Heart left ventricle (tissue), 16 donors: ENCODE data around the gene KCNQ1. TPM values are rescaled to one million over a fixed set of nuclear protein-coding genes. Genes with fewer than 3 reads are reported as not detected.

Experiments used
- ATAC-seq, 4 donors: fragments of 200-7000 bp; cut with Tn5 transposase; one replicate each; pipeline ENCODE4 v1.9.1; 2020 to 2022; ENCODE audit warnings: moderate library complexity in 4 of 4, mild to moderate bottlenecking in 3 of 4, moderate number of reproducible peaks in 1 of 4
- DNase-seq, 5 donors: peaks; one replicate each; pipeline ENCODE4 v3.0.0-alpha.2; 2020
- H3K27ac ChIP-seq, 12 donors: fragments of 200-600 bp; sonication (generic) in 4 of 12; one replicate each; pipeline versions ENCODE4 v1.5.0 to v1.8.0; 2016 to 2022; ENCODE audit warnings: mild to moderate bottlenecking in 2 of 12
- H3K27me3 ChIP-seq, 9 donors: fragments of 200-600 bp; sonication (generic) in 2 of 9; one replicate each; pipeline versions ENCODE4 v1.5.1 to v1.8.0; 2016 to 2022; ENCODE audit warnings: mild to moderate bottlenecking in 3 of 9
- H3K36me3 ChIP-seq, 9 donors: fragments of 200-600 bp; sonication (generic) in 2 of 9; one replicate each; pipeline versions ENCODE4 v1.5.0 to v1.8.0; 2018 to 2022; ENCODE audit warnings: mild to moderate bottlenecking in 2 of 9
- H3K4me1 ChIP-seq, 12 donors: fragments of 200-600 bp; sonication (generic) in 4 of 12; one replicate each; pipeline versions ENCODE4 v1.5.0 to v1.8.0; 2016 to 2022; ENCODE audit warnings: mild to moderate bottlenecking in 3 of 12
- H3K4me3 ChIP-seq, 12 donors: fragments of 200-600 bp; sonication (generic) in 4 of 12; one replicate each; pipeline versions ENCODE4 v1.5.0 to v1.8.0; 2017 to 2022; ENCODE audit warnings: mild to moderate bottlenecking in 9 of 12, moderate library complexity in 4 of 12
- H3K9me3 ChIP-seq, 12 donors: fragments of 200-600 bp; sonication (generic) in 4 of 12; one replicate each; pipeline versions ENCODE4 v1.5.0 to v1.8.0; 2016 to 2022; ENCODE audit warnings: mild to moderate bottlenecking in 1 of 12
- POLR2A ChIP-seq, 2 donors: fragments of 450-650 bp; IDR thresholded peaks; one replicate each; pipeline ENCODE4 v1.6.1; 2017; ENCODE audit warnings: antibody characterized with exemption in 2 of 2, mild to moderate bottlenecking in 2 of 2, moderate library complexity in 2 of 2
- WGBS, 4 donors: extraction: QIAGEN DNeasy Blood & Tissue Kit in 2 of 4; methylation state at CpG; one replicate each; pipeline versions ENCODE4 v1.1.5 to v1.1.7; 2013 to 2018; 5-methylcytosine and 5-hydroxymethylcytosine counted together
- intact Hi-C, 10 donors: fragments of 100-400 bp; cut with DNase I; formaldehyde crosslinking; loops; one replicate each; pipeline versions ENCODE4 v1.11.1 to v1.14.2; 2022
- polyA plus RNA-seq, 2 donors: library from polyadenylated mRNA; stranded (reverse); fragments of 200-250 nt; gene quantifications; one replicate each; pipeline ENCODE4 v1.2.3, GENCODE V29; 2013
- total RNA-seq, 9 donors: library from RNA; depleted of rRNA in 2 of 9; stranded (reverse); fragments of >200 nt in 2 of 9; fragmentation: NEBNext Ultra II Directional in 3 of 9; extraction: Animal tissue kit (Norgen Biotek cat#: 25700) in 3 of 9; gene quantifications; one replicate each; pipeline versions ENCODE4 v1.1.0 to v1.2.4, GENCODE V29; 2016 to 2023
- TF ChIP-seq, protein P1 (sequence below), 12 donors: fragments of 200-600 bp; sonication (generic) in 4 of 12; IDR thresholded peaks; one replicate each; pipeline versions ENCODE4 v1.5.0 to v1.8.0; 2018 to 2022; ENCODE audit warnings: antibody characterized with exemption in 12 of 12, mild to moderate bottlenecking in 5 of 12
- donor health status: ischemic (EF 13 %, LVEDD 7.1; RV severe dilation, severe dysfunction).
- donor health status: healthy with polysubstance abuse.
- donor health status: DM: no; HTN: yes; CAD: no.
- donor health status: DM: no; HTN: no; CAD: no.
- donor health status: ischemic (EF 25% LVEDD 6.9; RV normal size, moderate dysfunction).
- donor health status: ischemic (EF 25% LVEDD 5.7; RV mildly dilated, moderate dysfunction).
- donor health status: healthy.
- donor health status: DM: yes; HTN: yes; CAD: no.
- donor health status: ischemic (EF 35%, LVEDD 5.7; RV mildly dilated, moderate dysfunction).
- donor health status: nonischemic (EF 11% LVEDD 7.7; RV severe dilation, severe dysfunction).
- donor health status: DM: yes; HTN: yes; CAD: no.
- donor health status: PGD.
- donor health status: ischemic (EF 29% LVEDD 5.4; RV normal size, mild dysfunction).
- donor health status: nonischemic (EF 23%, LVEDD 6.1; RV moderate dilation, normal function).

Gene KCNQ1
- total and polyA plus RNA-seq, 11 donors = 18.6 to 42.4 (median 31.4) TPM

DNA sequence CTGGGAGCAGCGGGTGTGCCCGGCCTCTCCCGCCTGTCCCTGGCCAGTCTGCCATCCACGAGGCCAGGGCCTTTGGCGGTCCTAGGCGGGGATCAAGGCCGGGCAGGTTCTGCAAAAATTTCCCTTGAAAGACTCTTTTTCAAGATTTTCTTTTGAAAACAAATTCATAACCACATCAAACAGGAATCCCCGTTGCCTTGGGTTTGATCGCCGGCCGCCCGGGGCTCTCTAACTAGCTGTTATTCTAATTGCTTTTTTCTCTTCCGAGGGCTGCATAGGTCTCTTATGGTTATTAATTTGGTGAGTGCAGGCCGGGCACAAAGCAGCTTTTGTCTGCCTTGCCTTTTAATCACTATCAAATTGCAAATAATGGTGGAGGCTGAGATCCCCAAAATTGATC is 398.7 kb downstream of the KCNQ1 start:
- DNase-seq (no peak), ATAC-seq (no peak)
- Histone ChIP-seq H3K27ac (no peak overlapping the region), H3K4me1 (peaks cover 0 to 13% (median 6%) of the 10 kb centered on the region in 12 donors), H3K9me3 (no peaks in the 10 kb centered on the region), H3K27me3 (no peaks in the 10 kb centered on the region), H3K36me3 (no peaks in the 10 kb centered on the region), H3K4me3 (no peak overlapping the region)
- 92 to 95% (median 95%) methylated on average over 14 of the region's 14 CpGs for WGBS, 4 donors
- intact Hi-C loops = loop anchor here in 1 of 10 donors (5.0 kb wide), 1 partner anchor 34 kb away; no protein-coding TSS in a partner anchor
- TF ChIP-seq POLR2A (IDR thresholded peaks at IDR 0.05) = no peak
- TF ChIP-seq, protein P1, sequence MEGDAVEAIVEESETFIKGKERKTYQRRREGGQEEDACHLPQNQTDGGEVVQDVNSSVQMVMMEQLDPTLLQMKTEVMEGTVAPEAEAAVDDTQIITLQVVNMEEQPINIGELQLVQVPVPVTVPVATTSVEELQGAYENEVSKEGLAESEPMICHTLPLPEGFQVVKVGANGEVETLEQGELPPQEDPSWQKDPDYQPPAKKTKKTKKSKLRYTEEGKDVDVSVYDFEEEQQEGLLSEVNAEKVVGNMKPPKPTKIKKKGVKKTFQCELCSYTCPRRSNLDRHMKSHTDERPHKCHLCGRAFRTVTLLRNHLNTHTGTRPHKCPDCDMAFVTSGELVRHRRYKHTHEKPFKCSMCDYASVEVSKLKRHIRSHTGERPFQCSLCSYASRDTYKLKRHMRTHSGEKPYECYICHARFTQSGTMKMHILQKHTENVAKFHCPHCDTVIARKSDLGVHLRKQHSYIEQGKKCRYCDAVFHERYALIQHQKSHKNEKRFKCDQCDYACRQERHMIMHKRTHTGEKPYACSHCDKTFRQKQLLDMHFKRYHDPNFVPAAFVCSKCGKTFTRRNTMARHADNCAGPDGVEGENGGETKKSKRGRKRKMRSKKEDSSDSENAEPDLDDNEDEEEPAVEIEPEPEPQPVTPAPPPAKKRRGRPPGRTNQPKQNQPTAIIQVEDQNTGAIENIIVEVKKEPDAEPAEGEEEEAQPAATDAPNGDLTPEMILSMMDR (IDR thresholded peaks at IDR 0.05) = no peak

DNA sequence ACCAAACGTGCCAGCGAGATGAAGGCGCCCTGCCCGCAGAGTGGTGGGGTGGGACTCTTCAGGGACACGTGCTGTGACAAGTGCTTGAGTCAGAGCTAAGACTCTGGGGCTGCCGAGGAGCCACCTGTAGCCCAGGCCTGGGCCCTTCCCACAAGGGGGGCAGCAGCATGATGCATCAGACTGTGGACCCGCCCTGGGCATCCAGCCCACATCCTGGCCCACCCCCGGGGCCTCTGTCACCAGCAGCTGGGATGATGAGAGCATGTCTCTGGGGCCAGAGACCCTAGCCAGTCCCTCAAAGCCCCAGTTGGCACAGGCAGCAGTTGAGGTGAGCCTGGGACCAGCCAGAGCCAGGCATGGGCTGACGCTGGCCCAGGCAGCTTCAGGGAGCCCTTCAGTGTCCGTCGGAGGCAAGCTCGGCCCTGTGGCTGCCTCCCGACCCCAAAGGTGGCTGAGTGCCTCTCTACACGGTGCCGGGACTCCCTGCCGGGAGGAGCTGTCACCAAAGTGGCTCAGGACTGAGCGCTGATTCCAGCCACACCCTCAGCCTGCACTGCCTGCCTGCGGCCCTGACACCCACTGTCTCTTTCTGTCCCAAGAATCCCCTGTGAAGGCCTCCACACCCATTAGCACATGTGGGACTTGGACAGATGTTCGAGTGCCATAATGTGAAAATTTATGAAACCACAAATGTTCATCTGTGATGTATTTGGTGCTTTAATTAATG is 399.5 kb downstream of the KCNQ1 start:
- Histone ChIP-seq H3K36me3 (no peaks in the 10 kb centered on the region), H3K27me3 (no peaks in the 10 kb centered on the region), H3K4me3 (no peak overlapping the region), H3K27ac (no peak overlapping the region), H3K9me3 (no peaks in the 10 kb centered on the region), H3K4me1 (peaks cover 0 to 6% (median under 1%) of the 10 kb centered on the region in 12 donors)
- TF ChIP-seq, protein P1 (IDR thresholded peaks at IDR 0.05) = no peak
- TF ChIP-seq POLR2A (IDR thresholded peaks at IDR 0.05) = no peak
- ATAC-seq (no peak), DNase-seq (no peak)
- WGBS, 4 donors = 84 to 88% (median 86%) methylated on average over 16 to 19 of the region's 19 CpGs
- intact Hi-C loops = loop anchor here in 1 of 10 donors (5.0 kb wide), 1 partner anchor 33 kb away; no protein-coding TSS in a partner anchor

DNA sequence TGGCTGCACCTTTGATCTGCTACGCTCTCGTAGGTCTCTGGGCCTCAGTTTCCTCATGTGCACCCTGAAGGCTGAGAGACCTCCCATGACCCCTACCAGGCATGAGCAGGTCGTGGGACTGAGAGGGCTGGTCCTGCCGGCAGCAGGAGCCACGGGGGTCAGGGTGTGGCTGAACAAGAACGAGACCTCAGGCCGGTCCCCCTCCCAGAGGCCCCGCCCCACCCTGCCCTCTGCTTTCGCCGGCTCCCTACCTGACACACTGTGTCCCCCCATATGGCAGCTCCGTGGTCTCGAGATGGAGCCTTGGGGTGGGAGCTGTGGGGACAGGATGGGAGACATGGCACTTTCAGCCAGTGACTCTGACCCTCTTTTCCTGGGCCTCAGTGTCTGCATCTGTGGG is 400.2 kb downstream of the KCNQ1 start:
- no peak for ATAC-seq
- H3K9me3 ChIP-seq = no peaks in the 10 kb centered on the region
- no peak for DNase-seq
- no peaks in the 10 kb centered on the region for H3K4me1 ChIP-seq
- TF ChIP-seq, protein P1 (IDR thresholded peaks at IDR 0.05) = no peak
- TF ChIP-seq POLR2A (IDR thresholded peaks at IDR 0.05) = no peak
- H3K27me3 ChIP-seq = no peaks in the 10 kb centered on the region
- 92 to 96% (median 95%) methylated on average over 4 to 12 of the region's 12 CpGs for WGBS, 4 donors
- H3K4me3 ChIP-seq = no peak overlapping the region
- no peaks in the 10 kb centered on the region for H3K36me3 ChIP-seq
- intact Hi-C loops = loop anchor here in 1 of 10 donors (5.0 kb wide), 1 partner anchor 32 kb away; no protein-coding TSS in a partner anchor
- no peak overlapping the region for H3K27ac ChIP-seq

DNA sequence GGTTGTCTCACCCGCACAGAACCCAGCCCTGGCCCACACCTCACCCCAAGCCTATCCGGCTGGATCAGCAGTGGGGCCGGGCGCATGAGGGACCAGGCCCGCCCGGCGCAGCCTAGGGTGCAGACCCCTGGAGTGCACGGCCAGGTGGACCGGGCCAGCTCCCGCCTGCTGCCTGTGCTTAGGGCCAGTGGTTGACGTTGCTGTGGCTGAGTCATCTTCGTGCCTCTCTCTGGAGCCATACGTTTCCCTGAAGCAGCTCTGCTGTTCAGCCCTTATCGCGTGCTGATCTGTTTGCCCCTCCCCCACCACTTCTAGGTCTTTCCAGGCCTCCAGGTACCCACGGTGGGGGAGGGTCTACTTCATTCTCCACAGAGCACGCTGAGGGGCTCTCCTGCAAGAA is 401.2 kb downstream of the KCNQ1 start:
- DNase-seq = no peak
- Histone ChIP-seq H3K27me3 (no peaks in the 10 kb centered on the region), H3K9me3 (no peaks in the 10 kb centered on the region), H3K36me3 (no peaks in the 10 kb centered on the region), H3K4me3 (no peak overlapping the region), H3K4me1 (no peaks in the 10 kb centered on the region), H3K27ac (no peak overlapping the region)
- TF ChIP-seq POLR2A (IDR thresholded peaks at IDR 0.05) = no peak
- TF ChIP-seq, protein P1 (IDR thresholded peaks at IDR 0.05) = no peak
- WGBS, 4 donors = 85 to 89% (median 88%) methylated on average over 17 of the region's 17 CpGs
- ATAC-seq = no peak
- intact Hi-C loops = no loop called here
